NB4 (cell line): Measurements from ENCODE around the gene TMEM202.
"Not testable (repeated sequence)": the region's sequence is repeated elsewhere in the genome, so short reads cannot be mapped to it uniquely, and the experiment has no call there.

Experiments used
- DNase-seq: peaks from one replicate; pipeline ENCODE4 v3.0.0; 2010; ENCODE audit warnings: low read depth
- H3K4me3 ChIP-seq: one replicate; pipeline ENCODE4 v1.5.1; 2011; ENCODE audit warnings: mild to moderate bottlenecking, low read depth, low read length, moderate library complexity
- CTCF ChIP-seq: IDR thresholded peaks from one replicate; pipeline ENCODE4 v1.5.1; 2012; ENCODE audit warnings: low read depth, low read length
- MYC ChIP-seq: IDR thresholded peaks from 2 replicates; pipeline ENCODE4 v1.6.1; 2011; ENCODE audit warnings: low read depth, low read length
- POLR2A ChIP-seq: IDR thresholded peaks from 2 replicates; pipeline ENCODE4 v1.6.1; 2011; ENCODE audit warnings: mild to moderate bottlenecking; ENCODE audit not compliant: insufficient read length; ENCODE audit errors: extremely low read depth
- TF ChIP-seq, protein P1 (sequence below): IDR thresholded peaks from 2 replicates; pipeline ENCODE4 v1.6.1; 2011; ENCODE audit warnings: low read depth, low read length

Gene TMEM202

DNA sequence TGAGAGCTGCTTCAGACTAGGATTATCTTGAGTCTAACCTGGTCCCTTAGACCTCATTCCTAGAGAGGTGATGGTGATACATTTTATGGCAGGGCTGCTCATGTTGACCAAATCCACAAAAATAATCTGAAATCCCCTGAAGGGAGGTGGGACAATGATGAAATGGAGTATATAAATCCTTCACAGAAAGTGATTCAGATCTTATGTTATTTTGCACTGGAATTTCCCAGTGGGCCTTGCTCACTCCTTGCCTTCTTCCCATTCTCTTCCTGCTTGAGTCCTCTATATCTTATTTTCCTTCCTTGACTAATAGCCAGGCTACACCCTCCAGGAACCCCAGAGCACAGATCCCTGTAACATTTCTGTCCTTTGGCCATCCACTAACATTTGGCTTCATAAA, 10.4 kb upstream of the TMEM202 start:
- DNase-seq, result no peak
- TF ChIP-seq POLR2A (no peak), CTCF (no peak), MYC (no peak)
- TF ChIP-seq, protein P1, sequence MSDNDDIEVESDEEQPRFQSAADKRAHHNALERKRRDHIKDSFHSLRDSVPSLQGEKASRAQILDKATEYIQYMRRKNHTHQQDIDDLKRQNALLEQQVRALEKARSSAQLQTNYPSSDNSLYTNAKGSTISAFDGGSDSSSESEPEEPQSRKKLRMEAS, result no peak
- H3K4me3 ChIP-seq, result no peak overlapping the region

DNA sequence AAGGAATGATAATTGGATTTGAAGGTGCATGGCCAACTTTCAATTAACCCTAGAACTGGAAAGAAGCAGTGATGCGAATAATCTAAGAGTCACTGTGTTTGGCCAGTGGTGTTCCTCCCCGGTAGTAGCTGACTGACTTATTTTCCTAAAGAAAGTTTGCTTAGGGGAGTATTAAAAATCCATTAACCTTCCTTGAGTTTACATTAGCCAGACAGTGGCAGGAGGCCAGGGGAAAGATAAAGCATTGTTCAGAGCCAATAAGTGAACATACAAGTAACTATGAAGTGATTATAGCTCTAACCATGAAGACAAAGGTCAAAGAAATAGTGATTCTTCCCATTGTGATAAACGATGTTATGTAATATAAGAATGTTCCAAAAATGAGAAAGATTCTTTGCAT, 8.9 kb upstream of the TMEM202 start:
- TF ChIP-seq MYC (no peak), POLR2A (no peak), CTCF (no peak)
- TF ChIP-seq, protein P1, result no peak
- DNase-seq, result no peak
- no peak overlapping the region for H3K4me3 ChIP-seq

DNA sequence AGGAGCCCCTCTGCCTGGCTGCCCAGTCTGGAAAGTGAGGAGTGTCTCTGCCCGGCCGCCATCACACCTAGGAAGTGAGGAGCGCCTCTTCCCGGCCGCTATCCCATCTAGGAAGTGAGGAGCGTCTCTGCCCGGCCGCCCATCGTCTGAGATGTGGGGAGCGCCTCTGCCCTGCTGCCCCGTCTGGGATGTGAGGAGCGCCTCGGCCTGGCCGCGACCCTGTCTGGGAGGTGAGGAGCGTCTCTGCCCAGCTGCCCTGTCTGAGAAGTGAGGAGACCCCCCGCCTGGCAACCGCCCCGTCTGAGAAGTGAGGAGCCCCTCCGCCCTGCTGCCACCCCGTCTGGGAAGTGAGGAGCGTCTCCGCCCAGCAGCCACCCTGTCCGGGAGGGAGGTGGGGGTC, 1.8 kb upstream of the TMEM202 start:
- not testable (repeated sequence) for H3K4me3 ChIP-seq, DNase-seq

- TF ChIP-seq POLR2A, result no peak
- TF ChIP-seq CTCF, result no peak
- TF ChIP-seq, protein P1, result no peak
- no peak for TF ChIP-seq MYC
- no peak for DNase-seq
- H3K4me3 ChIP-seq, result no peak overlapping the region
These were observed 543 bp downstream of the TMEM202 start for GRCh38 chr15:72398648-72399047.

DNA sequence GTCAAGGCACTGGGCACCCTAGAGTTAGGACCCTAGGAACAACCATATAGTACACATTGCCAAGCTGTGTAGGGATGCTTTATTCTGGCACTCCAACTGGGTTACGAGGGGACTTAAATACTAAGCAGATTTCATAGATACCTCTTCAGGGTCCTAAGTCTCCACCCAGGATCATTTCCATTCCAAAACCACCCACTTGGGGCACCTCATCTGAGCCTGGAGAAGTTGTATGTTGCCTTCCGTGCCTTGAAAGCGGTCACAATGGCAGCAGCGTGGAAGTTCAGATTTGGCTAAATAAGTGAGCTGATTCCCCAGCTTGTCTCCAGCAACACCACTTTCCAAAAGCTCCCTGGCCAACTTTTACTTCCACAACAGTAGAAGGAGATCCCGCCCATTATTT, 4.6 kb downstream of the TMEM202 start:
- H3K4me3 ChIP-seq, result no peak overlapping the region
- TF ChIP-seq MYC (no peak), CTCF (no peak), POLR2A (no peak)
- TF ChIP-seq, protein P1, result no peak
- DNase-seq, result no peak

DNA sequence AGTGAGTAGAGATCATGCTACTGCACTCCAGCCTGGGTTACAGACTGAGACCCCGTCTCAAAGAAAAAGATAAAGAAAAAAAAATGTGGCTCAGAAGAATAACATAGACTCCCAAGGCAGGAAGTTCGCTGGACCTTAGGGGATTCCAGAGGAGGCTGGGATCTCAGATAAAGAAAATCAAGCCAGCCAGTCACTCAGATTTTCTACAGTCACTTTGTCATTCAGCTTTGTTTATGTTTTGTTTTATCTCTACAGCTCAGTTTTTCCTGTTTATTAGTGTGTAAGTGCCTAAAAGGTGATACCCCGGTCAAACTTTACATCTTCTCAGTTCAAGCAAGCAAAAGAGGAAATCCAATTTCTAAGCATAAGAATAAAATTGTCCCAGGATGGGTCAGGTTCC, 6.3 kb downstream of the TMEM202 start:
- TF ChIP-seq MYC, result no peak
- no peak for TF ChIP-seq POLR2A
- TF ChIP-seq CTCF, result no peak
- TF ChIP-seq, protein P1, result no peak
- H3K4me3 ChIP-seq, result no peak overlapping the region
- no peak for DNase-seq
